Lower leg skin (tissue), 4 donors: ENCODE results near the gene NCS1. TPM values are rescaled to one million over a fixed set of nuclear protein-coding genes. Genes with fewer than 3 reads are reported as not detected.

Experiments
- DNase-seq, 2 donors: peaks; one replicate each; pipeline ENCODE4 v3.0.0-alpha.2; 2019; ENCODE audit warnings: low spot score in 2 of 2
- H3K4me3 ChIP-seq: fragments of 200-600 bp; sonication (generic); 2 replicates; pipeline ENCODE4 v1.5.1; 2017; ENCODE audit warnings: mild to moderate bottlenecking, low read depth; ENCODE audit not compliant: poor library complexity, severe bottlenecking
- POLR2A ChIP-seq, 2 donors: fragments of 450-650 bp; IDR thresholded peaks; one replicate each; pipeline ENCODE4 v1.6.1; 2016 to 2017; ENCODE audit warnings: antibody characterized with exemption in 2 of 2, mild to moderate bottlenecking in 1 of 2, moderate library complexity in 1 of 2
- WGBS, 2 donors: methylation state at CpG; one replicate each; pipeline ENCODE4 v1.1.5; 2018; 5-methylcytosine and 5-hydroxymethylcytosine counted together
- intact Hi-C: fragments of 100-400 bp; cut with DNase I; formaldehyde crosslinking; loops from one replicate; pipeline ENCODE4 v1.15.0; 2023; ENCODE audit warnings: low total_unique reads
- total RNA-seq, 4 donors: library from RNA; depleted of rRNA; stranded (reverse); fragments of >200 nt; gene quantifications; one replicate each; pipeline ENCODE4 v1.1.0, GENCODE V29; 2016
- TF ChIP-seq, protein P1 (sequence below), 3 donors: fragments of 450-650 bp; IDR thresholded peaks; one replicate each; pipeline ENCODE4 v1.5.1; 2016; ENCODE audit warnings: antibody characterized with exemption in 3 of 3, mild to moderate bottlenecking in 3 of 3, moderate library complexity in 2 of 3

NCS1 gene
- total RNA-seq, 4 donors from 2014 or later, result 14.4 to 25.2 (median 20.7) TPM

DNA sequence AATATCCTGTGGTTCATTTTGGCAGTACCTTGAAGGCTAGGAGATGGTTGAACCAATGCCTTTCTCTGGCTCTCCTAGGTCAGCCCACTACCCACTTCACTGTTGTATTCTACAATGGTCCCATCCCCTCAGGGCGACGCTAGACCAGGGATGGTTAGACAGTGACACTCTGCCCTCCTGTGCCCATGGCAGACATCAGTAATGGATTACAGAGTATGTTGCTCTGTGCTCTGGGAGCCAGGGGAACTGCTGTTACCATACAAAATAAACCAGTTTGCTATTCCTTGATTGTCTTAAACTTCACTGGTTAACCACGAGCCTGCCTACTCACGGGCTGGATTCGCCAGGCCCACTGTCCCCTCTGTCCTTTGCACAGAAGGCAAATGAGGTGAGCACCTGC is 33.7 kb downstream of the NCS1 start:
- DNase-seq, result no peak
- no peak overlapping the region for H3K4me3 ChIP-seq
- intact Hi-C loops, result no loop called here
- no peak for TF ChIP-seq POLR2A (IDR thresholded peaks at IDR 0.05)
- TF ChIP-seq, protein P1, sequence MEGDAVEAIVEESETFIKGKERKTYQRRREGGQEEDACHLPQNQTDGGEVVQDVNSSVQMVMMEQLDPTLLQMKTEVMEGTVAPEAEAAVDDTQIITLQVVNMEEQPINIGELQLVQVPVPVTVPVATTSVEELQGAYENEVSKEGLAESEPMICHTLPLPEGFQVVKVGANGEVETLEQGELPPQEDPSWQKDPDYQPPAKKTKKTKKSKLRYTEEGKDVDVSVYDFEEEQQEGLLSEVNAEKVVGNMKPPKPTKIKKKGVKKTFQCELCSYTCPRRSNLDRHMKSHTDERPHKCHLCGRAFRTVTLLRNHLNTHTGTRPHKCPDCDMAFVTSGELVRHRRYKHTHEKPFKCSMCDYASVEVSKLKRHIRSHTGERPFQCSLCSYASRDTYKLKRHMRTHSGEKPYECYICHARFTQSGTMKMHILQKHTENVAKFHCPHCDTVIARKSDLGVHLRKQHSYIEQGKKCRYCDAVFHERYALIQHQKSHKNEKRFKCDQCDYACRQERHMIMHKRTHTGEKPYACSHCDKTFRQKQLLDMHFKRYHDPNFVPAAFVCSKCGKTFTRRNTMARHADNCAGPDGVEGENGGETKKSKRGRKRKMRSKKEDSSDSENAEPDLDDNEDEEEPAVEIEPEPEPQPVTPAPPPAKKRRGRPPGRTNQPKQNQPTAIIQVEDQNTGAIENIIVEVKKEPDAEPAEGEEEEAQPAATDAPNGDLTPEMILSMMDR (IDR thresholded peaks at IDR 0.05), result no peak
- 89 to 97% methylated on average over 5 of the region's 5 CpGs for WGBS, 2 donors

DNA sequence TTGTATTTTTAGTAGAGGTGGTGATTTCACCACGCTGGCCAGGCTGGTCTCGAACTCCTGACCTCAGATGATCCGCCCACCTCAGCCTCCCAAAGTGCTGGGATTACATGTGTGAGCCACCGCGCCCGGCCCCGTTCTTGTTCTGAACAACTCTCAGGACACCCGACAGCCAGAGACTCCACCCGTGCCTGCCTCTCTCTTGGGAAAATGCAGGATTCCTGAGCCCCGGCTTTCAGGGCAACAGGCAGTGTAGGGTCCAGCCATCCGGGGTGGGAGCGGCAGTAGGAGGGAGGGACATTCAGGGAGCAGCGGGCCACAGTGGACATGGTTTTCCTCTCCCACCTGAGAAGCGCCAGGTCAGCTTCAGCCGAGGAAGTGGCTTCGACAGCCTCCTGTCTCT is 34.4 kb downstream of the NCS1 start:
- no peak overlapping the region for H3K4me3 ChIP-seq
- intact Hi-C loops, result no loop called here
- WGBS, 2 donors, result 87 to 88% methylated on average over 14 to 16 of the region's 16 CpGs
- no peak for DNase-seq
- TF ChIP-seq POLR2A (IDR thresholded peaks at IDR 0.05), result no peak
- TF ChIP-seq, protein P1 (IDR thresholded peaks at IDR 0.05), result no peak

DNA sequence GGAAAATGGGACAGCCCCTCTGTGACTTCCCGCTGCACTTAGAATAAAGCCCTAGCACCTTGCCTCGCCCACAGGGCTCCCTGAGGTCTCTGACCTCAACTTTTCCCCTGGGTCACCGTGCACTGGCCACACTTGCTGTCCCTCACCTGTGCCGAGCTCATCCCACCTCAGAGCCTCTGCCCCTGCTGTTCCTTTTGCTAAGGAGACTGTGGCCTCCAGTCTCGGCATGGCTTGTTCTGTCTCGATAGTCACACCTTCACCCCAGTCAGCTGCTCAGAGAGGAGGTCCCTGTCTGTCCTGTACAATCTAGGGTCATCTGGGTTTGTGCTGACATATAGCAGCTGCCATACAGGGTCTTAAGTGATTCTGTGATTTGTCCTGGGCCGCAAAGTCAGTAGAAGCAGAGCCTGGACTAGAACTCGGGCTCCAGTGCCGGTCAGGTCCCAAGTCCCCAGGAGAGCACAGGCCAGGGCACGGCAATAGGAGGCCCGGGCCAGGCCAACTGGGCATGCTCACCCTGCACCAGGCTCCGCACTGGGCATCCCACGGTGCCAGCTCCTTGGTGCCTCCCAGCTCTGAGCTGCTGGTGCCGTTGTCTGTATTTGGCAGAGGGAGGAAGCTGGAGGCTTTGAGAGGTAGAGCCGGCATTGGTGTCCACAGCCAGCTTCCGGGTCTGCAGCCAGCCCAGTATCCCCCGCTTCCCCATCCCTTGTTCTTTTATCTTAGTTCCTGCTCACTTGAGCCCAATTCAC is 35.2 kb downstream of the NCS1 start:
- intact Hi-C loops, result no loop called here
- no peak for DNase-seq
- H3K4me3 ChIP-seq, result no peak overlapping the region
- WGBS, 2 donors, result 67 to 78% methylated on average over 16 of the region's 17 CpGs
- no peak for TF ChIP-seq POLR2A (IDR thresholded peaks at IDR 0.05)
- TF ChIP-seq, protein P1 (IDR thresholded peaks at IDR 0.05), result no peak

DNA sequence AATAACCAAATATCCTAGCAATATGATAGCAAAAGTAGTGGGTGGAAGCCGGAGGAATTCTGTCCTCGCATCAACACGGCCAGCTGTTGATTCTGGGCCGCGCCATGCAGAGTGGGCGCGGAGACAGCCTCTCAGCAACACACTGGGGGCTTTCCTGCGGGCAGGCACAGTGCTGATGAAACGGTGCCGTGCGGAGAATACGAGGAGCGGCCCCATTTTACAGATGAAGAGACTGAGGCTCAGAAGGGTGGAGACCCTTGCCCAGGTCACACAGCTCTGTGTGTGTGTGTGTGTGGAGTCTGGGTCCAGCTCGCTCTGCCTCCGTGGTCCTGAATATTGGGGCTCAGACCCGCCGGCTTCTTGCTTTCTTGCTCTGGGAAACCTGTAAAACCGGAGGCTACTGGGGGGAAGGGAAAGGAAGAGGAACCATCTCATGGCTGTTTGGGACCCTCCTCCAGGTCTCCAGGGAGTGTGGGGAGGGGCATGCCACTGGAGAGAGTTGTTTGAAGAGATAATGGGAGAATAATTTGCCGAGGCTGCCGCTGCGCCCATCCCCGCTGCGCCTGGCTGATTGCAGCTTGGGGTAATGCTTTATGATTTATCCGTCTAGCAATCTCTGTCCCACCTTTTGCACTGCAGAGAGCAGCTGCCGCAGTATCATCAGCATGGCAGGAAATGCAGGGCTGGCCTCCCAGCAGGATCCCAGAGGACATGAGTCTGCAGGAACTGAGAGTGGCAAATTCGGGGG is 36.6 kb downstream of the NCS1 start:
- no peak overlapping the region for H3K4me3 ChIP-seq
- DNase-seq, result no peak
- 77 to 78% methylated on average over 26 of the region's 26 CpGs for WGBS, 2 donors
- TF ChIP-seq, protein P1 (IDR thresholded peaks at IDR 0.05), result no peak
- TF ChIP-seq POLR2A (IDR thresholded peaks at IDR 0.05), result no peak
- intact Hi-C loops, result no loop called here

DNA sequence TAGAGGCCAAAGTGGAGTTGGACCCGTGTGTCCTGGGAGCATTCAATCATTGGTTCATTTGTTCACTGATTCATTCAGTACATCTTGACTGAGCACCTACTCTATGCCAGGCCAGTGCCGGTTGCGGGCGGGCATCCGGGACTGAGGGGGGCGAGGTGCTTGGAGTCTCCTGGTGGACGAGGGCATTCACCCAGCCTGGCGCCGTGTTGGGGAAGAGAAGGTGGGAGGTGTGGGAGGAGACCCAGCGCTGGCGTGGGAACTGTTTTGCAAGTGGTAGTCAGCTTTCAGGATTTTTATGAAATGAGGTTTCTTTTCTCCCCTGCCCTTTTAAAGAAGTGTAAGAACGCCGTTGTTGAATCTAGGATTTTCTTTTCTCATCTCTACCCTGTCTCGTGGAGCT is 37.2 kb downstream of the NCS1 start:
- intact Hi-C loops, result no loop called here
- WGBS, 2 donors, result 69 to 76% methylated on average over 14 of the region's 14 CpGs
- no peak for DNase-seq
- TF ChIP-seq, protein P1 (IDR thresholded peaks at IDR 0.05), result no peak
- no peak for TF ChIP-seq POLR2A (IDR thresholded peaks at IDR 0.05)
- H3K4me3 ChIP-seq, result no peak overlapping the region
